Measurements from ENCODE around the gene CARMIL3. TPM values are rescaled to one million over a fixed set of nuclear protein-coding genes. Genes with fewer than 3 reads are reported as not detected.
A peak's percentile ranks its signal among the peaks of the same experiment; 100 is the strongest.
"Not testable (repeated sequence)": the region's sequence is repeated elsewhere in the genome, so short reads cannot be mapped to it uniquely, and the experiment has no call there.

Gene CARMIL3
- total RNA-seq, 2 experiments from 2014 or later: 0.05 to 0.11 TPM

GRCh38 chr14:24032727-24033418 lies 18.9 kb upstream of the CARMIL3 start:
- intact Hi-C loops (cut with DNase I, micrococcal nuclease): no loop called here
- Histone ChIP-seq H3K4me1 (ENCODE audit: insufficient read depth, low read length) (peaks cover 7% of the 10 kb centered on the region), H3K9me3 (ENCODE audit: control insufficient read depth in 1 of 2, insufficient read depth in 1 of 2, low read length in 2 of 2) (peaks cover 3 to 5% of the 10 kb centered on the region in 2 experiments), H3K36me3 (ENCODE audit: insufficient read depth, low read length) (no peaks in the 10 kb centered on the region), H3K27me3 (ENCODE audit: control insufficient read depth in 1 of 2, insufficient read depth in 2 of 2, low read length in 2 of 2) (no peaks in the 10 kb centered on the region), H3K4me3 (ENCODE audit: low read length) (no peak overlapping the region), H3K27ac (ENCODE audit: low read depth in 1 of 2, low read length in 2 of 2) (no peak overlapping the region)
- Mint-ChIP-seq H3K4me3 (no peak overlapping the region), H3K36me3 (ENCODE audit: low read depth) (no peaks in the 10 kb centered on the region), H3K4me1 (ENCODE audit: low read depth) (peaks cover 12% of the 10 kb centered on the region), H3K27me3 (no peaks in the 10 kb centered on the region), H3K9me3 (no peaks in the 10 kb centered on the region), H3K27ac (no peak overlapping the region)
- ATAC-seq (ENCODE audit: poor library complexity) (no peak), DNase-seq (peak in 2 of 14 experiments; percentile 22 to 31)
- TF ChIP-seq, protein P1, sequence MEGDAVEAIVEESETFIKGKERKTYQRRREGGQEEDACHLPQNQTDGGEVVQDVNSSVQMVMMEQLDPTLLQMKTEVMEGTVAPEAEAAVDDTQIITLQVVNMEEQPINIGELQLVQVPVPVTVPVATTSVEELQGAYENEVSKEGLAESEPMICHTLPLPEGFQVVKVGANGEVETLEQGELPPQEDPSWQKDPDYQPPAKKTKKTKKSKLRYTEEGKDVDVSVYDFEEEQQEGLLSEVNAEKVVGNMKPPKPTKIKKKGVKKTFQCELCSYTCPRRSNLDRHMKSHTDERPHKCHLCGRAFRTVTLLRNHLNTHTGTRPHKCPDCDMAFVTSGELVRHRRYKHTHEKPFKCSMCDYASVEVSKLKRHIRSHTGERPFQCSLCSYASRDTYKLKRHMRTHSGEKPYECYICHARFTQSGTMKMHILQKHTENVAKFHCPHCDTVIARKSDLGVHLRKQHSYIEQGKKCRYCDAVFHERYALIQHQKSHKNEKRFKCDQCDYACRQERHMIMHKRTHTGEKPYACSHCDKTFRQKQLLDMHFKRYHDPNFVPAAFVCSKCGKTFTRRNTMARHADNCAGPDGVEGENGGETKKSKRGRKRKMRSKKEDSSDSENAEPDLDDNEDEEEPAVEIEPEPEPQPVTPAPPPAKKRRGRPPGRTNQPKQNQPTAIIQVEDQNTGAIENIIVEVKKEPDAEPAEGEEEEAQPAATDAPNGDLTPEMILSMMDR (IDR thresholded peaks at IDR 0.05): no peak
- ChIA-PET POLR2A (no interaction called here), CTCF (no interaction called here)

GRCh38 chr14:24035769-24036168 lies 16.0 kb upstream of the CARMIL3 start:
- H3K4me3 ChIP-seq (ENCODE audit: low read length): peak overlapping the region; percentile 68
- ChIA-PET CTCF (interaction anchor here (1.0 to 1.2 kb wide), 3 partner anchors 44 to 73 kb away, joined by 3 to 6 read pairs (median 4); no protein-coding TSS in a partner anchor), POLR2A (interaction anchor here (1.0 kb wide), 2 partner anchors 45 to 47 kb away, joined by 3 to 6 read pairs; no protein-coding TSS in a partner anchor)
- Mint-ChIP-seq H3K4me3 (peak overlapping the region; percentile 90), H3K4me1 (ENCODE audit: low read depth) (peaks cover 12% of the 10 kb centered on the region), H3K27ac (peak overlapping the region; percentile 54)
- not testable (repeated sequence) for H3K27me3 ChIP-seq (ENCODE audit: control insufficient read depth in 1 of 2, insufficient read depth in 2 of 2, low read length in 2 of 2); H3K27ac ChIP-seq (ENCODE audit: low read depth in 1 of 2, low read length in 2 of 2); H3K9me3 Mint-ChIP-seq; H3K36me3 Mint-ChIP-seq (ENCODE audit: low read depth); H3K9me3 ChIP-seq (ENCODE audit: control insufficient read depth in 1 of 2, insufficient read depth in 1 of 2, low read length in 2 of 2); H3K27me3 Mint-ChIP-seq; H3K36me3 ChIP-seq (ENCODE audit: insufficient read depth, low read length); DNase-seq; H3K4me1 ChIP-seq (ENCODE audit: insufficient read depth, low read length)
- ATAC-seq (ENCODE audit: poor library complexity): peak; percentile 8
- intact Hi-C loops (cut with DNase I, micrococcal nuclease): loop anchor here (1.0 to 5.0 kb wide), 2 partner anchors 21 to 48 kb away; partner anchors contain the start of gene DHRS4L2 (in 1 of the 2)

GRCh38 chr14:24036169-24036962 lies 15.4 kb upstream of the CARMIL3 start:
- CTCF ChIA-PET: interaction anchor here (1.0 to 1.2 kb wide), 3 partner anchors 44 to 72 kb away, joined by 3 to 6 read pairs (median 4); no protein-coding TSS in a partner anchor
- H3K27ac ChIP-seq (ENCODE audit: low read depth in 1 of 2, low read length in 2 of 2): peak overlapping the region; percentile 16 to 23
- H3K4me3 Mint-ChIP-seq: peak overlapping the region; percentile 90

More at GRCh38 chr14:24036169-24036962, 15.4 kb upstream of the CARMIL3 start:
- ATAC-seq (ENCODE audit: poor library complexity) (peak; percentile 88), DNase-seq (peak; percentile 37 to 81 (median 62))
- POLR2A ChIA-PET: interaction anchor here (1.0 kb wide), 2 partner anchors 45 to 46 kb away, joined by 3 to 6 read pairs; no protein-coding TSS in a partner anchor
- H3K36me3 ChIP-seq (ENCODE audit: insufficient read depth, low read length): no peaks in the 10 kb centered on the region
- Mint-ChIP-seq H3K36me3 (ENCODE audit: low read depth) (no peaks in the 10 kb centered on the region), H3K27ac (peak overlapping the region; percentile 54), H3K9me3 (no peaks in the 10 kb centered on the region), H3K27me3 (no peaks in the 10 kb centered on the region), H3K4me1 (ENCODE audit: low read depth) (peaks cover 12% of the 10 kb centered on the region)
- intact Hi-C loops (cut with DNase I, micrococcal nuclease): loop anchor here (1.0 to 5.0 kb wide), 2 partner anchors 22 to 49 kb away; partner anchors contain the start of gene DHRS4L2 (in 1 of the 2)
- no peaks in the 10 kb centered on the region for H3K27me3 ChIP-seq (ENCODE audit: control insufficient read depth in 1 of 2, insufficient read depth in 2 of 2, low read length in 2 of 2)
- TF ChIP-seq, protein P1 (IDR thresholded peaks at IDR 0.05): peak; percentile 74
- peak overlapping the region; percentile 68 for H3K4me3 ChIP-seq (ENCODE audit: low read length)
- H3K4me1 ChIP-seq (ENCODE audit: insufficient read depth, low read length): peaks cover 7% of the 10 kb centered on the region
- H3K9me3 ChIP-seq (ENCODE audit: control insufficient read depth in 1 of 2, insufficient read depth in 1 of 2, low read length in 2 of 2): peaks cover 3 to 5% of the 10 kb centered on the region in 2 experiments

Data from CD4-positive, alpha-beta T cell (primary cell).